Smooth muscle cell (in vitro differentiated cells): ENCODE data around the gene OSBPL8. TPM values are rescaled to one million over a fixed set of nuclear protein-coding genes. Genes with fewer than 3 reads are reported as not detected.
A peak's percentile ranks its signal among the peaks of the same experiment; 100 is the strongest.

Experiments
- DNase-seq: peaks from one replicate; lab custom pipeline; 2025; ENCODE audit not compliant: unreplicated experiment; lab: John Stamatoyannopoulos, UW
- H2AFZ ChIP-seq: fragments of 200-600 bp; sonication (generic); 2 replicates; pipeline ENCODE4 v1.6.0; 2016; ENCODE audit warnings: antibody characterized with exemption, low read depth, mild to moderate bottlenecking
- H3F3A ChIP-seq: fragments of 200-600 bp; sonication (generic); 2 replicates; pipeline ENCODE4 v1.6.0; 2017; ENCODE audit warnings: antibody characterized with exemption, low read depth
- H3K27ac ChIP-seq: fragments of 200-600 bp; sonication (generic); 2 replicates; pipeline ENCODE4 v1.5.1; 2016; ENCODE audit warnings: low read depth, mild to moderate bottlenecking
- H3K27me3 ChIP-seq: fragments of 200-600 bp; sonication (generic); 2 replicates; pipeline ENCODE4 v1.6.1; 2016; ENCODE audit warnings: low read depth, mild to moderate bottlenecking
- H3K36me3 ChIP-seq: fragments of 200-600 bp; sonication (generic); 2 replicates; pipeline ENCODE4 v1.5.1; 2016; ENCODE audit warnings: low read depth
- H3K4me1 ChIP-seq: fragments of 200-600 bp; sonication (generic); 2 replicates; pipeline ENCODE4 v1.5.1; 2016; ENCODE audit warnings: low read depth
- H3K4me2 ChIP-seq: fragments of 200-600 bp; sonication (generic); 2 replicates; pipeline ENCODE4 v1.6.0; 2016; ENCODE audit warnings: mild to moderate bottlenecking
- H3K4me3 ChIP-seq: fragments of 200-600 bp; sonication (generic); 2 replicates; pipeline ENCODE4 v1.5.1; 2016; ENCODE audit warnings: mild to moderate bottlenecking
- H3K79me2 ChIP-seq: fragments of 200-600 bp; sonication (generic); 2 replicates; pipeline ENCODE4 v1.6.0; 2016; ENCODE audit warnings: low read depth, mild to moderate bottlenecking
- H3K9ac ChIP-seq: fragments of 200-600 bp; sonication (generic); 2 replicates; pipeline ENCODE4 v1.6.0; 2016; ENCODE audit warnings: low read depth
- H3K9me3 ChIP-seq: fragments of 200-600 bp; sonication (generic); replicated peaks from 2 replicates; pipeline ENCODE4 v1.5.1; 2016; ENCODE audit warnings: low read depth
- H4K20me1 ChIP-seq: fragments of 200-600 bp; sonication (generic); 2 replicates; pipeline ENCODE4 v1.6.0; 2016; ENCODE audit warnings: low read depth
- CTCF ChIP-seq: fragments of 200-600 bp; sonication (generic); IDR thresholded peaks from 2 replicates; pipeline ENCODE4 v1.5.1; 2017; ENCODE audit warnings: borderline replicate concordance, mild to moderate bottlenecking, antibody characterized with exemption; ENCODE audit not compliant: insufficient read depth, poor library complexity, severe bottlenecking
- WGBS: methylation state at CpG from one replicate; pipeline ENCODE4 v1.1.7; 2016; ENCODE audit warnings: low lambda C conversion rate; 5-methylcytosine and 5-hydroxymethylcytosine counted together
- polyA plus RNA-seq: library from polyadenylated mRNA; unstranded; fragments of >200 nt; fragmentation: Nextera tagmentation; extraction: Ambion mirVana; gene quantifications from 2 replicates; pipeline ENCODE4 v1.2.1, GENCODE V29; 2016
- total RNA-seq: library from RNA; depleted of rRNA; stranded (reverse); fragments of >200 nt; gene quantifications from 2 replicates; pipeline ENCODE4 v1.2.3, GENCODE V29; 2014

Gene OSBPL8
- total and polyA plus RNA-seq, 2 experiments from 2014 or later, result 32.0 to 108 TPM

- Histone ChIP-seq H3K9me3 (no peaks in the 10 kb centered on the region), H3K36me3 (no peaks in the 10 kb centered on the region), H3K4me3 (no peak overlapping the region), H4K20me1 (no peaks in the 10 kb centered on the region), H3K27me3 (no peaks in the 10 kb centered on the region), H3K9ac (no peak overlapping the region), H3K27ac (no peak overlapping the region), H2AFZ (no peak overlapping the region), H3K4me1 (no peaks in the 10 kb centered on the region), H3K79me2 (no peaks in the 10 kb centered on the region), H3F3A (no peaks in the 10 kb centered on the region), H3K4me2 (no peak overlapping the region)
- 65% methylated on average over 3 of the region's 3 CpGs for WGBS
- no peak for TF ChIP-seq CTCF
- DNase-seq, result no peak
Observed at GRCh38 chr12:76587428-76588178, 28.0 kb upstream of the OSBPL8 start.

- no peaks in the 10 kb centered on the region for H3F3A ChIP-seq
- H2AFZ ChIP-seq, result no peak overlapping the region
- TF ChIP-seq CTCF, result peak; percentile 60
- no peaks in the 10 kb centered on the region for H3K79me2 ChIP-seq
- DNase-seq, result no peak
- H3K9me3 ChIP-seq, result no peaks in the 10 kb centered on the region
- no peaks in the 10 kb centered on the region for H4K20me1 ChIP-seq
- no peak overlapping the region for H3K9ac ChIP-seq
- H3K4me2 ChIP-seq, result no peak overlapping the region
- 88% methylated on average over 3 of the region's 3 CpGs for WGBS
- H3K36me3 ChIP-seq, result no peaks in the 10 kb centered on the region
- no peak overlapping the region for H3K4me3 ChIP-seq
- H3K27ac ChIP-seq, result no peak overlapping the region
- H3K27me3 ChIP-seq, result no peaks in the 10 kb centered on the region
- H3K4me1 ChIP-seq, result no peaks in the 10 kb centered on the region
Observed at GRCh38 chr12:76586764-76587395, 27.3 kb upstream of the OSBPL8 start.

GRCh38 chr12:76583301-76583700, 23.7 kb upstream of the OSBPL8 start:
- H3K9me3 ChIP-seq, result no peaks in the 10 kb centered on the region
- 89% methylated on average over 3 of the region's 3 CpGs for WGBS
- no peak for TF ChIP-seq CTCF

More at GRCh38 chr12:76583301-76583700, 23.7 kb upstream of the OSBPL8 start:
- no peak overlapping the region for H3K4me3 ChIP-seq
- H3K36me3 ChIP-seq, result no peaks in the 10 kb centered on the region
- H3K9ac ChIP-seq, result no peak overlapping the region
- no peaks in the 10 kb centered on the region for H3K4me1 ChIP-seq
- H3K27me3 ChIP-seq, result no peaks in the 10 kb centered on the region
- H4K20me1 ChIP-seq, result no peaks in the 10 kb centered on the region
- peak overlapping the region; percentile 60 for H3K27ac ChIP-seq
- peak overlapping the region; percentile 68 for H2AFZ ChIP-seq
- no peak for DNase-seq
- no peak overlapping the region for H3K4me2 ChIP-seq
- no peaks in the 10 kb centered on the region for H3F3A ChIP-seq
- no peaks in the 10 kb centered on the region for H3K79me2 ChIP-seq
